Peyer's patch (tissue), 4 donors: ENCODE measurements around the gene TUBGCP4. TPM values are rescaled to one million over a fixed set of nuclear protein-coding genes. Genes with fewer than 3 reads are reported as not detected.

Experiments
- DNase-seq, 3 donors: peaks; one replicate each; pipeline ENCODE4 v3.0.0-alpha.2; 2017 to 2019
- H3K27ac ChIP-seq, 4 donors: fragments of 200-600 bp; sonication (generic); one replicate each; pipeline ENCODE4 v1.5.1; 2016 to 2019
- H3K27me3 ChIP-seq, 2 donors: fragments of 200-600 bp; sonication (generic); one replicate each; pipeline ENCODE4 v1.5.1; 2019
- H3K36me3 ChIP-seq, 3 donors: fragments of 200-600 bp; sonication (generic); one replicate each; pipeline ENCODE4 v1.5.1; 2016 to 2019
- H3K4me1 ChIP-seq, 4 donors: fragments of 200-600 bp; sonication (generic); one replicate each; pipeline ENCODE4 v1.5.1; 2016 to 2019
- H3K4me3 ChIP-seq, 4 donors: fragments of 200-600 bp; sonication (generic); 1 replicate in 3 of 4; 2 replicates in 1 of 4; pipeline ENCODE4 v1.5.1; 2016 to 2019; ENCODE audit warnings: mild to moderate bottlenecking in 1 of 4
- H3K9me3 ChIP-seq, 4 donors: fragments of 200-600 bp; sonication (generic); one replicate each; pipeline ENCODE4 v1.5.1; 2016 to 2019; ENCODE audit warnings: mild to moderate bottlenecking in 1 of 4
- POLR2A ChIP-seq, 2 donors: fragments of 450-650 bp; IDR thresholded peaks; one replicate each; pipeline ENCODE4 v1.5.1; 2017; ENCODE audit warnings: antibody characterized with exemption in 2 of 2, mild to moderate bottlenecking in 2 of 2, moderate library complexity in 2 of 2
- total RNA-seq, 4 donors: library from RNA; depleted of rRNA; stranded (reverse); fragments of >200 nt; gene quantifications; one replicate each; pipeline ENCODE4 v1.1.0, GENCODE V29; 2016
- TF ChIP-seq, protein P1 (sequence below), 6 experiments: fragments of 450-650 bp in 4 of 6; fragments of 200-600 bp in 2 of 6; sonication (generic) in 1 of 6; IDR thresholded peaks; one replicate each; pipeline ENCODE4 v1.5.1; 2017 to 2019; ENCODE audit warnings: antibody characterized with exemption in 6 of 6, mild to moderate bottlenecking in 3 of 6, moderate library complexity in 1 of 6

TUBGCP4 gene
- total RNA-seq, 4 donors from 2014 or later = 16.3 to 30.0 (median 23.4) TPM

- TF ChIP-seq, protein P1, sequence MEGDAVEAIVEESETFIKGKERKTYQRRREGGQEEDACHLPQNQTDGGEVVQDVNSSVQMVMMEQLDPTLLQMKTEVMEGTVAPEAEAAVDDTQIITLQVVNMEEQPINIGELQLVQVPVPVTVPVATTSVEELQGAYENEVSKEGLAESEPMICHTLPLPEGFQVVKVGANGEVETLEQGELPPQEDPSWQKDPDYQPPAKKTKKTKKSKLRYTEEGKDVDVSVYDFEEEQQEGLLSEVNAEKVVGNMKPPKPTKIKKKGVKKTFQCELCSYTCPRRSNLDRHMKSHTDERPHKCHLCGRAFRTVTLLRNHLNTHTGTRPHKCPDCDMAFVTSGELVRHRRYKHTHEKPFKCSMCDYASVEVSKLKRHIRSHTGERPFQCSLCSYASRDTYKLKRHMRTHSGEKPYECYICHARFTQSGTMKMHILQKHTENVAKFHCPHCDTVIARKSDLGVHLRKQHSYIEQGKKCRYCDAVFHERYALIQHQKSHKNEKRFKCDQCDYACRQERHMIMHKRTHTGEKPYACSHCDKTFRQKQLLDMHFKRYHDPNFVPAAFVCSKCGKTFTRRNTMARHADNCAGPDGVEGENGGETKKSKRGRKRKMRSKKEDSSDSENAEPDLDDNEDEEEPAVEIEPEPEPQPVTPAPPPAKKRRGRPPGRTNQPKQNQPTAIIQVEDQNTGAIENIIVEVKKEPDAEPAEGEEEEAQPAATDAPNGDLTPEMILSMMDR (IDR thresholded peaks at IDR 0.05) = no peak
- TF ChIP-seq POLR2A (IDR thresholded peaks at IDR 0.05) = no peak
- H3K27me3 ChIP-seq = no peaks in the 10 kb centered on the region
- H3K36me3 ChIP-seq = peaks cover 0 to 68% (median 0%) of the 10 kb centered on the region in 3 donors
- no peaks in the 10 kb centered on the region for H3K9me3 ChIP-seq
- no peaks in the 10 kb centered on the region for H3K4me1 ChIP-seq
- no peak overlapping the region for H3K27ac ChIP-seq
- no peak overlapping the region for H3K4me3 ChIP-seq
- no peak for DNase-seq
Measured at GRCh38 chr15:43414196-43414595, 43.3 kb downstream of the TUBGCP4 start.

DNA sequence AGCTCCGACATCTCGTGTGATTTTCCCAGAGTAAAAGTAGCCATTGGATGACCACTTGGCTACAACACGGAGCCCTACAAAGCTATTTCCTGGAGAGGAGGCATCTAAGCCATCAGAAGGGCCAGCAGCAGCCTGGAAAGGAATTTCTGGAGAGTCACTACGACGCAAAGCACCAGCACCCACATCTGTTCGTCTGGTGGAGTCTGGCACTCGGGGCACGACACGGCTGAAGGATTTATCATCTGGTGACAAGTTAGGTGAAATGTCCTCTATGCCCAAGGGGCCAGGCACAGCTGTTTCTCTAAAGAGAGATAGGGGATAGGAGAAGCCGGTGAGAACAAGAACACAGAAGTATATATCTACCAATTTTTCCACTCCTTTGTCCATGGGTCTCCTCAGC, 49.5 kb downstream of the TUBGCP4 start:
- no peak for TF ChIP-seq POLR2A (IDR thresholded peaks at IDR 0.05)
- TF ChIP-seq, protein P1 (IDR thresholded peaks at IDR 0.05) = no peak
- no peak overlapping the region for H3K4me3 ChIP-seq
- no peaks in the 10 kb centered on the region for H3K4me1 ChIP-seq
- H3K36me3 ChIP-seq = peaks cover 0 to 56% (median 0%) of the 10 kb centered on the region in 3 donors
- no peak for DNase-seq
- H3K9me3 ChIP-seq = no peaks in the 10 kb centered on the region
- H3K27ac ChIP-seq = no peak overlapping the region
- H3K27me3 ChIP-seq = no peaks in the 10 kb centered on the region

GRCh38 chr15:43420876-43421275, 50.0 kb downstream of the TUBGCP4 start:
- H3K36me3 ChIP-seq = peaks cover 0 to 54% (median 0%) of the 10 kb centered on the region in 3 donors

GRCh38 chr15:43423793-43424192, 52.9 kb downstream of the TUBGCP4 start:
- Histone ChIP-seq H3K36me3 (peaks cover 0 to 46% (median 3%) of the 10 kb centered on the region in 3 donors), H3K9me3 (no peaks in the 10 kb centered on the region), H3K27me3 (no peaks in the 10 kb centered on the region), H3K4me3 (no peak overlapping the region), H3K27ac (no peak overlapping the region), H3K4me1 (no peaks in the 10 kb centered on the region)
- no peak for TF ChIP-seq POLR2A (IDR thresholded peaks at IDR 0.05)
- TF ChIP-seq, protein P1 (IDR thresholded peaks at IDR 0.05) = no peak
- no peak for DNase-seq

More at GRCh38 chr15:43420876-43421275, 50.0 kb downstream of the TUBGCP4 start:
- H3K27ac ChIP-seq = no peak overlapping the region
- no peaks in the 10 kb centered on the region for H3K9me3 ChIP-seq
- H3K4me3 ChIP-seq = no peak overlapping the region
- TF ChIP-seq, protein P1 (IDR thresholded peaks at IDR 0.05) = no peak
- TF ChIP-seq POLR2A (IDR thresholded peaks at IDR 0.05) = no peak
- H3K27me3 ChIP-seq = no peaks in the 10 kb centered on the region
- no peaks in the 10 kb centered on the region for H3K4me1 ChIP-seq
- DNase-seq = no peak

DNA sequence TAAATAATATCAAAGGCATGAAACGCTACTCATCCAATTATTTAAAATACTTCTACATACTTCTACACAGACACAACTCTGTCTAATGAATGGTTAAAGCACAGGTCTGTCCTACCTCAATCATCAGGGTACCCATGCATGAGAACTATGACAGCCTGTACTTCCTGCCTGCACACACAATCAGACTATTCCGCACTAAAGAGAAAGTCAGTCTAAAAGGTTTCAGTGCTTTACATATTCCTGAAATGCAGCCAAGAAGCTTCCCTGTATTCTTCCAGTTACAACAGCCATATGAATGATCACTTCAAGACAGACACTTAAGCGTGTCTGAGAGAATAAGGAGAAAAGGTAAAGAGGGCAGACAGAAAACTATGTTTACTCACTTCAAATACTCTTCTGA, 58.8 kb downstream of the TUBGCP4 start:
- Histone ChIP-seq H3K4me1 (no peaks in the 10 kb centered on the region), H3K9me3 (no peaks in the 10 kb centered on the region), H3K36me3 (peaks cover 0 to 34% (median 3%) of the 10 kb centered on the region in 3 donors), H3K4me3 (no peak overlapping the region), H3K27me3 (no peaks in the 10 kb centered on the region), H3K27ac (no peak overlapping the region)
- TF ChIP-seq, protein P1 (IDR thresholded peaks at IDR 0.05) = no peak
- no peak for TF ChIP-seq POLR2A (IDR thresholded peaks at IDR 0.05)
- no peak for DNase-seq

GRCh38 chr15:43433165-43433564, 62.3 kb downstream of the TUBGCP4 start:
- Histone ChIP-seq H3K27me3 (no peaks in the 10 kb centered on the region), H3K4me1 (no peaks in the 10 kb centered on the region), H3K9me3 (no peaks in the 10 kb centered on the region), H3K27ac (no peak overlapping the region), H3K4me3 (no peak overlapping the region), H3K36me3 (peaks cover 0 to 30% (median 0%) of the 10 kb centered on the region in 3 donors)
- no peak for DNase-seq
- no peak for TF ChIP-seq POLR2A (IDR thresholded peaks at IDR 0.05)
- TF ChIP-seq, protein P1 (IDR thresholded peaks at IDR 0.05) = no peak
